Large intestine (tissue), 3 donors: Measurements from ENCODE around the gene RAPGEF6. TPM values are rescaled to one million over a fixed set of nuclear protein-coding genes. Genes with fewer than 3 reads are reported as not detected.

ENCODE experiments used
- DNase-seq, 2 donors: peaks; one replicate each; pipeline versions ENCODE4 v3.0.0 to v3.0.0-alpha.2; 2013
- H3K27ac ChIP-seq: one replicate; pipeline ENCODE4 v1.5.1; 2013; ENCODE audit warnings: low read length
- H3K27me3 ChIP-seq: 2 replicates; pipeline ENCODE4 v1.6.1; 2013; ENCODE audit warnings: low read length; ENCODE audit not compliant: control insufficient read depth, insufficient read depth
- H3K36me3 ChIP-seq: 2 replicates; pipeline ENCODE4 v1.6.1; 2013; ENCODE audit warnings: low read length; ENCODE audit not compliant: control insufficient read depth, insufficient read depth
- H3K4me1 ChIP-seq: one replicate; pipeline ENCODE4 v1.6.1; 2013; ENCODE audit warnings: low read length; ENCODE audit not compliant: control insufficient read depth, insufficient read depth
- H3K4me3 ChIP-seq: one replicate; pipeline ENCODE4 v1.5.1; 2013; ENCODE audit warnings: low read length
- H3K9me3 ChIP-seq: one replicate; pipeline ENCODE4 v1.6.1; 2013; ENCODE audit warnings: mild to moderate bottlenecking, low read depth, low read length, moderate library complexity; ENCODE audit not compliant: control insufficient read depth
- WGBS: methylation state at CpG from one replicate; pipeline ENCODE4 v1.1.5; 2013; ENCODE audit warnings: low lambda C conversion rate; ENCODE audit not compliant: insufficient coverage; 5-methylcytosine and 5-hydroxymethylcytosine counted together
- polyA plus RNA-seq: library from polyadenylated mRNA; unstranded; fragments of 120-200 nt; gene quantifications from one replicate; pipeline ENCODE4 v1.2.1, GENCODE V29; 2013

RAPGEF6 gene
- polyA plus RNA-seq, 1 donor, result 11.2 TPM

DNA sequence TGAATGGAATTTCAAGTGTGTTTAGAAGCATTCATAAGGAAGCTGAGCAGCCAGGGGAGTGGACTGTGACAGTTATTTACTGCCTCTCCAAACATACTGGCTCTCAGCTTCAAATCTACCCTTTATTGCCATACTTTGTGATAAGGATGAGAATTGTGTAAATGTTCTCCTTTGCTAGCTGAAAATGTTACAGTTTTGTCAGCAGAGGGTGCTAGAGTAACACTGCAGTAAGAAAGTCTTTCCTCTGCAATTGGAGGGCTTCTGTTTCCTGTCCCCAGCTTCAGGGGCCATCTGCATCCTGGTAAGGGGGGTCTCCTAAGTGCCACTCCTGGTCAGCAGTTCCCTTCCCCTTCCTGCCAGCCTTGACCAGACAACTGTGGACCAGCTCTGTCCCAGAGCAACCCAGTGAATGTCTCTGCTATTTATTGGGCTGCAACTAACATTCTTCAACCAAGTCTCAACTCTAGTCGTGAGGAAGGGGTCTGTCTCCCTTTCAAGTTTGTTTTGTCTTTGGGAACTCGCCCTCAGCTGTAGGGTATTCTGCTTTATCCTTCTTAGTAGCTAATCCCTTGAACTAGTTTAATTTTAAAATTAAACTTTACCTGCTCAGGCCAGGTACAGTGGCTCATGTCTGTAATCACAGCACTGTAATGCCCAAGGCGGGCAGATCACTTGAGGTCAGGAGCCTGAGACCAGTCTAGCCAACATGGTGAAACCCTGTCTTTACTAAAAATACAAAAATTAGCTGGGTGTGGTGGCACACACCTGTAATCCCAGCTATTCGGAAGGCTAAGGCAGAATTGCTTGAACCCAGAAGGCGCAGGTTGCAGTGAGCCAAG is 45.3 kb downstream of the RAPGEF6 start:
- H3K27me3 ChIP-seq, result no peaks in the 10 kb centered on the region
- H3K4me1 ChIP-seq, result no peaks in the 10 kb centered on the region
- peak; percentile 72 to 85 for DNase-seq
- peaks cover 4% of the 10 kb centered on the region for H3K36me3 ChIP-seq
- peaks cover 3% of the 10 kb centered on the region for H3K9me3 ChIP-seq
- H3K4me3 ChIP-seq, result no peak overlapping the region
- 0% methylated on average over 1 of the region's 5 CpGs for WGBS
- no peak overlapping the region for H3K27ac ChIP-seq

DNA sequence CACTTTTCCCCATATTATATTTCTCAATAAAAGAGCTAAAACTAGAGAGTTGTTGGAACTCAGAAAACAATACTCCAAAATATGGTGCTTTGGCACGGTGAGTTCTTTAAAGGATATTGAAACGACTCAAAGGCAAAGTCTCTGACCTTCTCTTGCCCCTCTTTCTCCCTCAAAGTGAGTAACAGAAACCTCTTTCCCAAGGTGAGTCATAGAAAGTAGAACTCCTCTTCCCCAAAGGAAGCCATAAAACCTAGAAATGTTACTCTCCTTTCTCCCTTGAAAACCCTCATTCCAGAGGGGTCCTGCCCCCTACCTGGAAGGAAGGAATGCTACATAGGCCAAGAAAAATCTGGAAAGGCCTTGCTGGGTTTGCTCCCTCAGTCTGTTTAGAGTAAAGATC is 47.5 kb downstream of the RAPGEF6 start:
- H3K4me3 ChIP-seq, result no peak overlapping the region
- DNase-seq, result no peak
- H3K9me3 ChIP-seq, result no peaks in the 10 kb centered on the region
- H3K27me3 ChIP-seq, result no peaks in the 10 kb centered on the region
- no peak overlapping the region for H3K27ac ChIP-seq
- no peaks in the 10 kb centered on the region for H3K36me3 ChIP-seq
- no peaks in the 10 kb centered on the region for H3K4me1 ChIP-seq
- WGBS, result 100% methylated on average over 2 of the region's 2 CpGs

DNA sequence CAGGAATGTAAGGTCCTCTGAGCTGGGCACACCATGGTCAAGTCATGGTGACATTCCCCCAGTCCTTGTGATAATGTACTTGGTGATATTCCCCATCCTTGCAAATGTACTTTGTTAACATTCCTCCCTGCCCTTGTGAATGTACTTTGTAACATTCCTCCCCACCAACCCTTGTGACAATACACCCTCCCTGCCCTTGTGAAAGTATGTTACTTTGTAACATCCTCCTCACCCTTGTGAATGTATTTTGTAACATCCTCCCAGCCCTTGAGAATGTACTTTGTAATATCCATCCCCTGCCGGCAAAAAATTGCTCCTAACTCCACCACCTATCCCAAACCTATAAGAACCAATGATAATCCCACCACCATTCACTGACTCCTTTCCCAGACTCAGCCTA is 53.3 kb downstream of the RAPGEF6 start:
- no peaks in the 10 kb centered on the region for H3K4me1 ChIP-seq
- no peaks in the 10 kb centered on the region for H3K27me3 ChIP-seq
- DNase-seq, result no peak
- peaks cover 15% of the 10 kb centered on the region for H3K9me3 ChIP-seq
- H3K36me3 ChIP-seq, result no peaks in the 10 kb centered on the region
- no CpG with 5 or more reads among the region's 1 CpG for WGBS
- H3K27ac ChIP-seq, result no peak overlapping the region
- H3K4me3 ChIP-seq, result no peak overlapping the region

DNA sequence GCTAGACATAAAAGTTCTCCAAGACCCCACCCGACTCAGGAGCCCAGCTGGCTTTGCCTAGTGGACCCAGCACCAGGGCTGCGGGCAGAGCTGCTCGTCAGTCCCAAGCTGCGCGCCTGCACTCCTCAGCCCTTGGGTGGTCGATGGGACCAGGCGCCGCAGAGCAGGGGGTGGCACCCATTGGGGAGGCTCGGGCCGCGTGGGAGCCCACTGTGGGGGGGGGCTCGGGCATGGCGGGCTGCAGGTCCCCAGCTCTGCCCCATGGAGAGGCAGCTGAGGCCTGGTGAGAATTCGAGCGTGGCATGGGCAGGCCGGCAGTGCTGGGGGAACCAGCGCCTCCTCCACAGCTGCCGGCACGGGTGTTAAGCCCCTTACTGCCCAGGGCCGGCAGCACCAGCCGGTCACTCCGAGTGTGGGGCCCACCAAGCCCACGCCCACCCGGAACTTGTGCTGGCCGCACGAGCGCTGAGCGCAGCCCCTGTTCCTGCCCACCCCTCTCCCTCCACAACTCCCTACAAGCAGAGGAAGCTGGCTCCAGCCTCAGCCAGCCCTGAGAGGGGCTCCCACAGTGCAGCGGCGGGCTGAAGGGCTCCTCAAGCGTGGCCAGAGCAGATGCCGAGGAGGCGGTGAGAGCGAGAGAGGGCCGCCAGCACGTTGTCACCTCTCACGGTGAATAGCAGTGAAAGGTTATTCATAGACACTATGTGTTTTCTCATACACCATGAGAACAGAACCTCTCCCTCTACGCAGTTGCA is 54.9 kb downstream of the RAPGEF6 start:
- DNase-seq, result no peak
- Histone ChIP-seq H3K4me3 (no peak overlapping the region), H3K9me3 (peaks cover 19% of the 10 kb centered on the region), H3K27me3 (no peaks in the 10 kb centered on the region), H3K4me1 (no peaks in the 10 kb centered on the region), H3K27ac (no peak overlapping the region), H3K36me3 (no peaks in the 10 kb centered on the region)
- WGBS, result no CpG with 5 or more reads among the region's 38 CpGs

DNA sequence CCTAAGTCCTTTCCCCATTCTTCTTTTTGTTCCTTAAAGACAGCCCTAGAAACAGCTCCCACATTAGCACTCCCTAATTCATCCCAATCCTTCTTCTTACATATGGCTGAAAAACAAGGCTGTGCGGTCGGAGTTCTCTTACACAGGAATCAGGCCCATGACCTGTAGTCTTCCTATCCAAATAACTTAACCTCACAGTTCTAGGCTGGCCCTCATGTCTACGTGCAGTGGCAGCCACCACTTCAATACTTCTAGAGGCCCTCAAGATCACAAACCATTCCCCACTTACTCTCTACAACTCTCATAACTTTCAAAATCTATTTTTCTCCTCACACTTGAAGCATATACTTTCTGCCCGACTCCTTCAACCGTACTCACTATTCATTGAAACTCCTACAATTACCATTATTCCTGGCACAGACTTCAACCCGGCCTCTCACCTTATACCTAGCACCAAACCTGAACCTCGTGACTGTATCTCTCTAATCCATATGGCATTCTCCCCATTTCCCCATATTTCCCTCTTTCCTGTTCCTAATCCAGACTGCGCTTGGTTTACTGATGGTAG is 59.3 kb downstream of the RAPGEF6 start:
- Histone ChIP-seq H3K4me3 (no peak overlapping the region), H3K36me3 (no peaks in the 10 kb centered on the region), H3K27ac (no peak overlapping the region), H3K9me3 (peaks cover 25% of the 10 kb centered on the region), H3K4me1 (no peaks in the 10 kb centered on the region), H3K27me3 (no peaks in the 10 kb centered on the region)
- no peak for DNase-seq
- WGBS, result 94% methylated on average over 6 of the region's 8 CpGs

DNA sequence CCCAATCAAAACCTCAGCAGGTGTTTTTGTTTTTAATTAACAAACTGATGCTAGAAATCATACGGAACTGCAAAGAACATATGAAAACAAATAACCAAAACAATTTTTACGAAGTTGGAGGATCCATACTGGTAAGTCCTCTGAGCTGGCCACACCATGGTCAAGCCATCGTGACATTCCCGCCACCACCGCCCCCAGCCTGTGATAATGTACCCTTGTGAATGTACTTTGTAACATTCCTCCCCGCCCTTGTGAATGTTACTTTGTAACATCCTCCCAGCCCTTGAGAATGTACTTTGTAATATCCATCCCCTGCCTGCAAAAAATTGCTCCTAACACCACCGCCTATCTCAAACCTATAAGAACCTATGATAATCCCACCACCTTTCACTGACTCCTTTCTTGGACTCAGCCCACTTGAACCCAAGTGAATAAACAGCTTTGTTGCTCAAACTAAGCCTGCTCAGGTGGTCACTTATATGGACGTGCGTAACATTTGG is 63.3 kb downstream of the RAPGEF6 start:
- H3K27ac ChIP-seq, result no peak overlapping the region
- no CpG with 5 or more reads among the region's 9 CpGs for WGBS
- H3K4me1 ChIP-seq, result no peaks in the 10 kb centered on the region
- no peaks in the 10 kb centered on the region for H3K36me3 ChIP-seq
- DNase-seq, result no peak
- H3K4me3 ChIP-seq, result no peak overlapping the region
- no peaks in the 10 kb centered on the region for H3K27me3 ChIP-seq
- H3K9me3 ChIP-seq, result peaks cover 16% of the 10 kb centered on the region

DNA sequence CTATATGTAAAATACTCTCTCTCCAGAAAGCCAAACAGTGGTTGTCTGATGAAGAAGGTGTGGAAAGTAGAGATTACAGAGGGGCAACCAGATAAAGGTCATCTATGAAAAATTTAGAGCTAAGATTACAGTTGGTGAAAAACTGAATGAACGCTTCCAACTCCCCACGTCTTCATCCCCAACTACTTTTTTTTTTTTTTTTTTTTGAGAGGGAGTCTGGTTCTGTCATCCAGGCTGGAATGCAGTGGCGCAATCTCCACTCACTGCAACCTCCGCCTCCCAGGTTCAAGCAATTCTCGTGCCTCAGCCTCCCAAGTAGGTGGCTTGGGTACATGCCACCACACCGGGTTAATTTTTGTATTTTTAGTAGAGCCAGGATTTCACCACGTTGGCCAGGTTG is 64.3 kb downstream of the RAPGEF6 start:
- Histone ChIP-seq H3K9me3 (peaks cover 14% of the 10 kb centered on the region), H3K27ac (no peak overlapping the region), H3K27me3 (no peaks in the 10 kb centered on the region), H3K36me3 (no peaks in the 10 kb centered on the region), H3K4me3 (no peak overlapping the region), H3K4me1 (no peaks in the 10 kb centered on the region)
- no peak for DNase-seq
- whole genome bisulfite sequencing, result 80% methylated on average over 1 of the region's 7 CpGs

DNA sequence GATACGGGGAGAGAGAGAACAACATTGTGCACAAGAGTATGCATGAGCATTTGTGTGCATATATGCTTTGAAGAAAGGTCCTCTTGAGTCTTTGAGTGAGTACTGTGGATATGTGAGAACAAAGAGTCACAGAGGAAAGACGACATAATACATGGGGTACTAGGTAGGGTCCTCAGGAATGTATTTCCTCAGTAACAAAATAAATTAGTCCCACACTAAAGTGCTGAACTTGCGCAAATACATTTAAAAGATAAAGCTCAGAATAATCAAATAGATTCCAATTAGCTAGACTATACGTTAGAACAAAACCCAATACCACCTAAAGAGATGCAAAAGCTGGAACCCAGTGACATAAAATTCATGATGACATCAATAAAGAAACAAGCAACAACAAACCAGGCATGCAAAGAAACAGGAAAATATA is 70.8 kb downstream of the RAPGEF6 start:
- 80% methylated on average over 2 of the region's 4 CpGs for WGBS

DNA sequence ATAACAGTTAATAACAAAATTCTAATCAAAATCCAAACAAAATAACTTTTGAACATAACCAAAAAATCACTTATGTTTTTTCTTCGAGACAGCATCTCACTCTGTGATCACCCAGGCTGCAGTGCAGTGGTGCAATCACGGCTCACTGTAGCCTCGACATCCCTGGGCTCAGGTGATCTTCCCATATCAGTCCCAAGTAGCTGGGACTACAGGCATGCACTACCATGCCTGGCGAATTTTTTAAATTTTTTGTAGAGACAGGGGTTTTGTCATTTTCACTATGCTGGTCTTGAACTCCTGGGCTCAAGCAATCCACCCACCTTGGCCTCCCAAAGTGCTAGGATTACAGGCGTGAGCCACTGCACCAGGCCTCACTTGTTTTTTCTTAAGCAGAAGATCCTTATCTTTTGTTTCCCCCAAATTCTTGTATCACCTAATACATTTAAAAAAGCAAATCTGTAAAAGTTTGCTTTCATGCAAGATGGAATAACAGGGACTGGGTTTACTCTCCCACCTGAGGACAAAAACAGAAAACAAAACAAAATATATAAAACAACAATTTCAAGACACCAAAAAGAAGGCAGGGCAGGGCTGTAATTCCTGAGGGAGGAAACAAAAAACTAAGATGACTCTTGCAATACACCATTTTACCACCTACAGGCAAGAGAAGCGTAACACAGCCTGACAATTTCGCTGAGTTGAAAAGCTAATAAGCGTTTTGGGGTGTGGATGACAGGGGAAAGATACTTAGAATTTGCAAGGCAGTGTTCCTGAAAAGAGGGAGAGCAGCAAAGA is 71.4 kb downstream of the RAPGEF6 start:
- Histone ChIP-seq H3K36me3 (peaks cover 2% of the 10 kb centered on the region), H3K27ac (no peak overlapping the region), H3K27me3 (no peaks in the 10 kb centered on the region), H3K4me1 (no peaks in the 10 kb centered on the region), H3K4me3 (no peak overlapping the region), H3K9me3 (no peaks in the 10 kb centered on the region)
- DNase-seq, result no peak
- WGBS, result 100% methylated on average over 1 of the region's 8 CpGs

More for the DNA sequence above, 70.8 kb downstream of the RAPGEF6 start:
- H3K4me3 ChIP-seq, result no peak overlapping the region
- H3K27ac ChIP-seq, result no peak overlapping the region
- H3K4me1 ChIP-seq, result no peaks in the 10 kb centered on the region
- no peaks in the 10 kb centered on the region for H3K27me3 ChIP-seq
- H3K36me3 ChIP-seq, result peaks cover 2% of the 10 kb centered on the region
- H3K9me3 ChIP-seq, result no peaks in the 10 kb centered on the region
- DNase-seq, result no peak

DNA sequence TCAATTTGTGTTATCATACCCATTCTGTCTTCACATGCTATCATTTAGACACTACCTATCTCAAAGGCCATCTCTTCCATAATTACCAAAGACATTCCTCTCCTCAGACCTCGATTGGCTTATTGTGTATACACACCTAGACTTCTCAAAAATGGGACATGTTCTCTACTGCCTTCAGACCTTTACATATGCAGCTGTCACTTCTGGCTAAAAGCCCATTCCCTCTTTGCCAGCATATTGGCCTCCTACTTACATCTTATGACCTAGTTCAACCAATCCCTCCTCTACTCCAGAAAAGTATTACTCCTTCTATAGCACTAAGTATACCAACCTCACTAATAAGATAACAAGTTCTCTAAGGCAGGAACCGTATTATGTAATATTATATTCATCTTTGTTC is 84.4 kb downstream of the RAPGEF6 start:
- Histone ChIP-seq H3K4me1 (no peaks in the 10 kb centered on the region), H3K27ac (no peak overlapping the region), H3K27me3 (no peaks in the 10 kb centered on the region), H3K9me3 (no peaks in the 10 kb centered on the region), H3K36me3 (no peaks in the 10 kb centered on the region), H3K4me3 (no peak overlapping the region)
- no peak for DNase-seq
- WGBS, result 67% methylated on average over 2 of the region's 2 CpGs
